ENCODE measurements around the gene ABCC5.

DNA sequence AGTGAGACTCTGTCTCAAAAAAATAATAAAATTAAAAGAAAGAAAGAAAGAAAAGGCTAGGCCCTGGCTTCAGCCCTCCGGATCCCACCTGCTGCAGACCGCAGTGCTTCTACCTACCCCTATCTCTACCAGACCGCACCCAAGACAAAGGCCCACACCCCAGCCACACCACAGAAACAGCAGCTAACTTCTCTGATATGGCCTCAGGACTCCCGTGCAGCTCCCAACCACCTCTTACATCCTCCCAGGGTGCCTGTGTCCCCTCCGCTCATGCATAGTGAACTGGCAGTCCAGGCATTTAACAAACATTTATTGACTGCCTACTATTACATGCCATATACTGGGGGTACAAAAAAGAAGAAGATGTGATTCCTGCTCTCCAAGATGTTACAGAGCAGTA, 28.3 kb upstream of the ABCC5 start:
- TF ChIP-seq, protein P1, sequence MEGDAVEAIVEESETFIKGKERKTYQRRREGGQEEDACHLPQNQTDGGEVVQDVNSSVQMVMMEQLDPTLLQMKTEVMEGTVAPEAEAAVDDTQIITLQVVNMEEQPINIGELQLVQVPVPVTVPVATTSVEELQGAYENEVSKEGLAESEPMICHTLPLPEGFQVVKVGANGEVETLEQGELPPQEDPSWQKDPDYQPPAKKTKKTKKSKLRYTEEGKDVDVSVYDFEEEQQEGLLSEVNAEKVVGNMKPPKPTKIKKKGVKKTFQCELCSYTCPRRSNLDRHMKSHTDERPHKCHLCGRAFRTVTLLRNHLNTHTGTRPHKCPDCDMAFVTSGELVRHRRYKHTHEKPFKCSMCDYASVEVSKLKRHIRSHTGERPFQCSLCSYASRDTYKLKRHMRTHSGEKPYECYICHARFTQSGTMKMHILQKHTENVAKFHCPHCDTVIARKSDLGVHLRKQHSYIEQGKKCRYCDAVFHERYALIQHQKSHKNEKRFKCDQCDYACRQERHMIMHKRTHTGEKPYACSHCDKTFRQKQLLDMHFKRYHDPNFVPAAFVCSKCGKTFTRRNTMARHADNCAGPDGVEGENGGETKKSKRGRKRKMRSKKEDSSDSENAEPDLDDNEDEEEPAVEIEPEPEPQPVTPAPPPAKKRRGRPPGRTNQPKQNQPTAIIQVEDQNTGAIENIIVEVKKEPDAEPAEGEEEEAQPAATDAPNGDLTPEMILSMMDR (IDR thresholded peaks at IDR 0.05; ENCODE audit: low read length) = no peak
- TF ChIP-seq EZH2phosphoT487 (IDR thresholded peaks at IDR 0.05; ENCODE audit: low read length) (no peak), EZH2 (optimal IDR thresholded peaks at IDR 0.05; ENCODE audit: low read depth, low read length) (no peak)

Measured in MM.1S (cell line).